GM18868 (cell line): ENCODE data around the gene PLRG1.
A peak's percentile ranks its signal among the peaks of the same experiment; 100 is the strongest.
"Not testable (repeated sequence)": the region's sequence is repeated elsewhere in the genome, so short reads cannot be mapped to it uniquely, and the experiment has no call there.

Experiments
- ATAC-seq: cut with Tn5 transposase; IDR thresholded peaks from one replicate; pipeline ENCODE4 v1.9.1; 2021; ENCODE audit warnings: mild to moderate bottlenecking, moderate library complexity; ENCODE audit not compliant: unreplicated experiment

PLRG1 gene

GRCh38 chr4:154549894-154550790 lies at the start of gene PLRG1:
Gene PLRG1 (minus strand): TSS chr4:154550400. CDS start chr4:154550308, 92 bp downstream.
- peak; percentile 97 for ATAC-seq

GRCh38 chr4:154597798-154598774 lies 47.9 kb upstream of the PLRG1 start:
- ATAC-seq, result no peak

GRCh38 chr4:154597281-154597680 lies 47.1 kb upstream of the PLRG1 start:
- not testable (repeated sequence) for ATAC-seq

- ATAC-seq, result no peak
These were observed 45.6 kb upstream of the PLRG1 start for GRCh38 chr4:154595807-154596206.

DNA sequence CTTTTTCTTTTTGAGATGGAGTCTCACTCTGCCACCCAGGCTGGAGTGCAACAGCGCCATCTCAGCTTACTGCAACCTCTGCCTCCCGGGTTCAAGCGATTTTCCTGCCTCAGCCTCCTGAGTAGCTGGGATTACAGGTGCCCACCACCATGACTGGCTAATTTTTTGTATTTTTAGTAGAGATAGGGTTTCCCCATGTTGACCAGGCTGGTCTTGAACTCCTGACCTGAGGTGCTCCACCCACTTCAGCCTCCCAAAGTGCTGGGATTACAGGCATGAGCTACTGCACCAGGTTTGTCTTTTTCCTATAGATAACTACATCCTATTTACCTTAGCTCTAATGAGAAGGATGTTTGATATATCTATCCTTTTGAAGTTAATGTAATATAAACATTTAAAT lies 44.1 kb upstream of the PLRG1 start:
- ATAC-seq, result not testable (repeated sequence)

GRCh38 chr4:154593868-154594267 lies 43.7 kb upstream of the PLRG1 start:
- ATAC-seq, result no peak

DNA sequence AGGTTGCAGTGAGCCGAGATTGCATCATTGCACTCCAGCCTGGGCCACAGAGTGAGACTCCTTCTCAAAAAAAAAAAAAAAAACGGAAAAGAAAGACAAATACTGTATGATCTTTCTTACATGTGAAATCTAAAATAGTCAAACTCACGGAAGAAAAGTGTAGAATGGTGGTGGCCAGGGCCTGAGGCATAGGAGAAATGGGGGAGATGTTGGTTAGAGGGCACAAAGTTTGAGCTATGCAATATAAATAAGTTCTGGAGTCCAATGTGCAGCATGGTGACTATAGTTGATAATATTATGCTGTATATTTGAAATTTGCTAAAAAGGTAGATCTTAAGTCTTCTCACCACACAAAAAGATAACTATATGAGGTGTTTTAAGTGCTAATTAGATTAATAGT lies 41.7 kb upstream of the PLRG1 start:
- no peak for ATAC-seq

- no peak for ATAC-seq
These were observed 40.3 kb upstream of the PLRG1 start, which contains the start of gene FGA for GRCh38 chr4:154590329-154591006. Gene FGA (minus strand): TSS chr4:154590742. CDS start chr4:154590687, 55 bp downstream.

GRCh38 chr4:154589296-154590197 lies 39.3 kb upstream of the PLRG1 start:
- ATAC-seq, result no peak

DNA sequence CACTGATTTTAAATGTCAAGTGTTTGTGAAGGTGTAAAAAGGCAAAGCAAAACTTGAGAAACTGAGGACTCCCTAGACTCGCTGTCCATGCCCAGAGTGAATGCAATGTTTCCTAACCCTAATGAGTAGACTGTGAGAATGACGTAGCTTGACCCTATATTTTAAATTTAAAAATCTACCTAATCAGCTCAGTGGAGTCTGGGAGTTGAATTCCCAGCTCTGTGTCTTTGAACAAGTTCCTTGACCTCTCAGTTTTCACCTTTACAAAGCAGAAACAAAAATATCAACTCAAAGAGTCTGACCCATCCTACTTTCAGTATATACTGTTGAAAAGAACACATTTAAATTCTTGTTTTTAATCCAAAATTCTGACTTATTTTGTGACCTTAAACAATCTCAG lies 38.0 kb upstream of the PLRG1 start:
- no peak for ATAC-seq

GRCh38 chr4:154586296-154587033 lies 36.3 kb upstream of the PLRG1 start:
- no peak for ATAC-seq

GRCh38 chr4:154585369-154586018 lies 35.3 kb upstream of the PLRG1 start:
- ATAC-seq, result no peak

GRCh38 chr4:154584259-154584658 lies 34.1 kb upstream of the PLRG1 start:
- ATAC-seq, result no peak

GRCh38 chr4:154583677-154584076 lies 33.5 kb upstream of the PLRG1 start:
- no peak for ATAC-seq

DNA sequence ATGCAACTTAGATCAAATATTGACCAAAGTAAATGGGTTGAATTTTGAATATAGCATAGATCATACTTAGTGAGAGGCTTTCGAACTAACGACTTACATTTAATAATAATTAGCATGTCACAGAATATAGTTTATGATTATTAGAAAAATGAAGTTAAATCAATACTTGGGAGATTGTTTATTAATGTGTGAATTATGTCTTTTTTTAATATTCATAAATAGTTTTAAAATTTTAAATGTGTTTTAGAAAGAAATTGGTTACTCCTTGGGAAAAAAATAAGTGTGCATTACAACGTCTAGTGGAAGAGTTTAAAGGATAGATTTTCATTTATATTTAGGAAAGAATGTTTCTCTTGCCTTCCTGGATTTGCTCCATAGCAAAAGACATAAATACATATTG lies 33.0 kb upstream of the PLRG1 start:
- no peak for ATAC-seq

DNA sequence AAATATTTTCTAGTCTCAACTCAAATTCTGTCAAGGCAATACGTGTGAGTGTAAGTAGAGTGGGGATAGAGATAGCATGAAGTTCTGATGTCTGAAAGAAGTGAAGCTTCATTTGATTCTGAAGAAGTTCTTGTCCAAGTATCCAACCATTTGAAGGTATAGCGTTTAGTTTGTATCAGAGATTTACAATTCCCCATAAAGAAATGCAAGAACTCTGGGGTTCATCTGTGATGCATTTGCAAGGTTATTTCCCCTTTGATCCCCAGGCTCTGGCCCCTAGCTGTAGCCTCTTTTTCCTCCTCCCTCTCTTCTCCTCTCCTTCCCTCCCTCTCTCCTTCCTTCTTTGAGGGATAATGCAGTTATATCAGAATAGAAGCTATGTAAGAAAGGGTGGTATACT lies 32.5 kb upstream of the PLRG1 start:
- ATAC-seq, result no peak

DNA sequence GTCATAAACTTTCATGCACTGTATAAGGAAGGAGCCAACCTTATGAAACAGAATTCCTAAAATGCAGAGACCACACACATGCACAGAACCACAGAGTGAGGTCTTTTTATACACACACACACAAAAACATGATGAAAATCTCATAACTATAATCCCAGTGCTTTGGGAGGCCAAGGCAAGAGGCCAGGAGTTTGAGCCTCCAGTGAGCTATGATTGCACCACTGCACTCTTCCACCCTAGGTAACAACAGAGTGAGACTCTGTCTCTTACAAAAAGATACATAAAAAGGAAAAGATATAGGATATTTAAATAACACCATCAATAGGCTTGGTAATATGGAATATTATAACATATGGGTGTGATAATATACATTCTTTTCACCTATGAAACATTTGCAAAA lies 29.7 kb upstream of the PLRG1 start:
- no peak for ATAC-seq

DNA sequence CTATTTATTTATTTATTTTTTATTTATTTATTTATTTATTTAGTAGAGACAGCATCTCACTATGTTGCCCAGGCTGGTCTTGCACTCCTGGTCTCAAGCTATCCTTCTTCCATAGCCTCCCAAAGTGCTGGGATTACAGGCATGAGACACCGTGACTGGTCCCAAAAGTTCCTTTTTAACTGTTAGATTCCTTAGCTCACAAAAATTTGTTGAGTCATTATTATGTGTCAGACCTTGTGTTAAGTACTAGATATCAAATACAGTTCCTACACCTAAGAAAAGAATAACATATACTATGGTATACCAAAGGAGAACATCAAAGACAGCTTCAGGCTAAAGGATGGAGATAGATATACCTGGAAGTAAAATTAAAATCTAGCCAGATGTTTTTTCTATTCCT lies 28.7 kb upstream of the PLRG1 start:
- ATAC-seq, result no peak

- ATAC-seq, result no peak
These were observed 27.1 kb upstream of the PLRG1 start for GRCh38 chr4:154577324-154577723.
